RWPE2 (cell line): ENCODE data around the gene MLXIP.
"Not testable (repeated sequence)": the region's sequence is repeated elsewhere in the genome, so short reads cannot be mapped to it uniquely, and the experiment has no call there.

Source experiments
- ATAC-seq: fragments of 200-7000 bp; cut with Tn5 transposase; 3 replicates; pipeline ENCODE4 v1.9.1; 2021; ENCODE audit warnings: low read depth
- DNase-seq: peaks from one replicate; pipeline ENCODE4 v3.0.0-alpha.2; 2020; ENCODE audit warnings: low spot score
- H3K27ac ChIP-seq: fragments of 450-650 bp; 2 replicates; pipeline ENCODE4 v1.5.1; 2017; ENCODE audit warnings: mild to moderate bottlenecking; ENCODE audit not compliant: poor library complexity, severe bottlenecking
- H3K27me3 ChIP-seq: fragments of 250-450 bp; sonication (Bioruptor Pico); 2 replicates; pipeline ENCODE4 v1.5.1; 2021; ENCODE audit warnings: mild to moderate bottlenecking, moderate library complexity; ENCODE audit not compliant: insufficient read depth, poor library complexity, severe bottlenecking
- H3K36me3 ChIP-seq: fragments of 250-450 bp; sonication (Bioruptor Pico); 2 replicates; pipeline ENCODE4 v1.5.1; 2020; ENCODE audit warnings: low read depth, mild to moderate bottlenecking, moderate library complexity
- H3K4me1 ChIP-seq: fragments of 250-450 bp; sonication (Bioruptor Pico); 2 replicates; pipeline ENCODE4 v1.5.1; 2021; ENCODE audit warnings: mild to moderate bottlenecking, moderate library complexity; ENCODE audit not compliant: insufficient read depth, poor library complexity, severe bottlenecking
- H3K4me3 ChIP-seq: fragments of 250-450 bp; sonication (Bioruptor Pico); 2 replicates; pipeline ENCODE4 v1.5.1; 2021; ENCODE audit warnings: mild to moderate bottlenecking, moderate library complexity; ENCODE audit not compliant: severe bottlenecking
- H3K9me3 ChIP-seq: fragments of 250-450 bp; sonication (Bioruptor Pico); 2 replicates; pipeline ENCODE4 v1.5.1; 2021; ENCODE audit warnings: mild to moderate bottlenecking, moderate library complexity; ENCODE audit not compliant: severe bottlenecking
- TF ChIP-seq, protein P1 (sequence below): fragments of 450-650 bp; IDR thresholded peaks from one replicate; pipeline ENCODE4 v1.5.1; 2017; ENCODE audit warnings: mild to moderate bottlenecking, moderate library complexity; ENCODE audit not compliant: poor library complexity, severe bottlenecking

MLXIP gene

DNA sequence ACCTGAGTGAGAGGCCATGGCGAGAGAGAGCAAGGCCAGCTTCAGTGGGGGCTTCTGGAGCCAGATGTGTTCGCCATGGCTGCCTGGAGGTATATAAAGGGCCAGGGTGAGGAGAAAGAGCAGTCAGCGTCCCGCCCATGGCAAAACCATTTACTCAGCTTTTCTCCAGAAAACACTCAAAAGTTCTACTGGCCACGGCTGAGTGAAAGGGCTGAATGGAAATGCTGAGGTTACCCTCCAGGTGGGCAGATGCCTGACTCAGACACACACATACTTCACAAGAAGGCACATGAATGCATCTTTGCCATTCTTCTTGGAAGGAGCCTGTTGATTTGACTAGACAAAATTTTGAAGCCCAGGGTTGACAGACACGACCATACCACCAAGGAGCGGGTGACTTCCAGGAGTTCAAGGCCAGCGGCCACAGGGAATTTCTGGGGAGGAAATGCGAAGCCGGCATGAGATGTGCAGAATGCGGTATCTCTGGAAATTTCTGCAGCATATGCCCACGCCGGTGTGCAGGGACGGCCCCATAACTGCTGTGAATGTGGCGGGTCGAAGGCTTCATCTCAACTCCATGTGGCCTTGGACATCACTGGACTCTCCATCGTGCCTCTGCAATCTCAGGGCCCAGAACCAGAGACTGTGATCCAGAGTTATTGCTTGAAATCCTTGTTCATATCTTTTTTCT, 95.7 kb downstream of the MLXIP start, which contains the start of gene IL31:
Gene IL31 (minus strand): TSS at position 67 of the 691 bp plus-strand sequence. CDS start 49 bp downstream, at position 18.
- DNase-seq (no peak), ATAC-seq (no peak)
- H3K36me3 ChIP-seq: no peaks in the 10 kb centered on the region
- no peaks in the 10 kb centered on the region for H3K9me3 ChIP-seq
- no peak within 1 kb of the TSS for H3K4me3 ChIP-seq
- no peaks in the 10 kb centered on the region for H3K27me3 ChIP-seq
- no peak within 1 kb of the TSS for H3K27ac ChIP-seq
- TF ChIP-seq, protein P1, sequence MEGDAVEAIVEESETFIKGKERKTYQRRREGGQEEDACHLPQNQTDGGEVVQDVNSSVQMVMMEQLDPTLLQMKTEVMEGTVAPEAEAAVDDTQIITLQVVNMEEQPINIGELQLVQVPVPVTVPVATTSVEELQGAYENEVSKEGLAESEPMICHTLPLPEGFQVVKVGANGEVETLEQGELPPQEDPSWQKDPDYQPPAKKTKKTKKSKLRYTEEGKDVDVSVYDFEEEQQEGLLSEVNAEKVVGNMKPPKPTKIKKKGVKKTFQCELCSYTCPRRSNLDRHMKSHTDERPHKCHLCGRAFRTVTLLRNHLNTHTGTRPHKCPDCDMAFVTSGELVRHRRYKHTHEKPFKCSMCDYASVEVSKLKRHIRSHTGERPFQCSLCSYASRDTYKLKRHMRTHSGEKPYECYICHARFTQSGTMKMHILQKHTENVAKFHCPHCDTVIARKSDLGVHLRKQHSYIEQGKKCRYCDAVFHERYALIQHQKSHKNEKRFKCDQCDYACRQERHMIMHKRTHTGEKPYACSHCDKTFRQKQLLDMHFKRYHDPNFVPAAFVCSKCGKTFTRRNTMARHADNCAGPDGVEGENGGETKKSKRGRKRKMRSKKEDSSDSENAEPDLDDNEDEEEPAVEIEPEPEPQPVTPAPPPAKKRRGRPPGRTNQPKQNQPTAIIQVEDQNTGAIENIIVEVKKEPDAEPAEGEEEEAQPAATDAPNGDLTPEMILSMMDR: no peak
- no peaks in the 10 kb centered on the region for H3K4me1 ChIP-seq

GRCh38 chr12:122176473-122176872, 97.9 kb downstream of the MLXIP start:
- H3K27me3 ChIP-seq, H3K9me3 ChIP-seq, H3K4me3 ChIP-seq, DNase-seq, H3K27ac ChIP-seq, H3K36me3 ChIP-seq, ATAC-seq, H3K4me1 ChIP-seq: not testable (repeated sequence)

GRCh38 chr12:122182887-122183587, 104.5 kb downstream of the MLXIP start, which contains the start of gene LRRC43:
TSS of gene LRRC43 (plus strand) at chr12:122183123. CDS start at chr12:122183145, 22 bp downstream.
- Histone ChIP-seq H3K36me3 (no peaks in the 10 kb centered on the region), H3K4me3 (peak within 1 kb of the TSS; percentile 24), H3K4me1 (peaks cover 9% of the 10 kb centered on the region), H3K9me3 (no peaks in the 10 kb centered on the region), H3K27me3 (no peaks in the 10 kb centered on the region), H3K27ac (no peak within 1 kb of the TSS)
- TF ChIP-seq, protein P1: no peak
- ATAC-seq: peak; percentile 32; the same call in 2 of the 3 replicates
- DNase-seq: no peak

DNA sequence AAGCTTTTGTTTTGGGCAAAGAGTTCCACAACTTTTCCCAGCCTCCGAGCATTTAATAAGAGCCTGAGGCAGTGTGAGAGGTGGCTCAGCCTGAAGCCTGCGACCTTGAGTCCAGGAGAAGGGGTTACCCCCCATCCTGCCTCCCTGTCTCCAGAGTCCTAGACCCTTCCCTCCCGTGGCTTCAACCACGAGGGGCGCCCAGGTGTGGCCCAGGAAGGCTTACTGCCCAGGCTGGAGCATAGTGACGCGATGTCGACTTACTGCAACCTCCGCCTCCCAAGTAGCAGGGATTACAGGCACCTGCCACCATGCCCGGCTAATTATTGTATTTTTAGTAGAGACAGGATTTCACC, 105.0 kb downstream of the MLXIP start:
- DNase-seq (no peak), ATAC-seq (no peak)
- no peaks in the 10 kb centered on the region for H3K36me3 ChIP-seq
- no peaks in the 10 kb centered on the region for H3K9me3 ChIP-seq
- peaks cover 9% of the 10 kb centered on the region for H3K4me1 ChIP-seq
- H3K4me3 ChIP-seq: no peak overlapping the region
- TF ChIP-seq, protein P1: no peak
- H3K27me3 ChIP-seq: no peaks in the 10 kb centered on the region
- no peak overlapping the region for H3K27ac ChIP-seq

DNA sequence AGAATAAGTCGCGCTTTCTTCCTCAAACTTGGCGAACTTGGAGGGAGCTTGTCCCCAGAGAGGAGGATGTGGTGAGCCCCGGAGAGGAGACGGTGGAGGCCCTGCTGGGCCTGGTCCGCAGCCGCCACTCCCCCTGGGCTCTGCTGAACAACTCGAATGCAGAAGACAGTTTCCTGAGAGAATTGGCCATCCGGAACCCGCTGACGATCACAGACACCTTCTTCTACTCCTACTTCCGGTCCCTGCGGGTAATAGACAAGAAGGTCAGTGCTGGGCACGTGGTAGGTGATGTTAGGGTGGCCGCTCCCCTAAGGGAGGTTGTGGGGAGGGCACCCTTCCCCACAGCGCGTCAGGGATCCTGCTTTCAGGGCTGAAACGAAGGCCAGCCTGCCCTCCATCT, 106.0 kb downstream of the MLXIP start:
- DNase-seq (no peak), ATAC-seq (no peak)
- peaks cover 9% of the 10 kb centered on the region for H3K4me1 ChIP-seq
- no peak overlapping the region for H3K4me3 ChIP-seq
- no peak overlapping the region for H3K27ac ChIP-seq
- H3K36me3 ChIP-seq: no peaks in the 10 kb centered on the region
- H3K9me3 ChIP-seq: no peaks in the 10 kb centered on the region
- TF ChIP-seq, protein P1: no peak
- no peaks in the 10 kb centered on the region for H3K27me3 ChIP-seq
